Panc1 (cell line): ENCODE results near the gene TTYH2. TPM values are rescaled to one million over a fixed set of nuclear protein-coding genes. Genes with fewer than 3 reads are reported as not detected.

Experiments
- ATAC-seq: fragments of 200-7000 bp; cut with Tn5 transposase; 2 replicates; pipeline ENCODE4 v1.9.1; 2020; ENCODE audit warnings: mild to moderate bottlenecking, moderate library complexity
- BruUV-seq: library from RNA; stranded (reverse); fragments of 400-500 nt; replicated peaks from 2 replicates; lab custom pipeline; 2021; lab: Mats Ljungman, UMichigan
- CTCF ChIA-PET: fragments of 300-600 bp; sonication (Branson Sonifier 250); formaldehyde crosslinking; loops from one replicate; lab custom pipeline; 2022; ENCODE audit warnings: antibody characterized with exemption; lab: Charles Lee
- POLR2A ChIA-PET: fragments of 300-600 bp; sonication (Branson Sonifier 250); formaldehyde crosslinking; loops from one replicate; lab custom pipeline; 2022; ENCODE audit warnings: antibody characterized with exemption; lab: Charles Lee
- DNase-seq: peaks from one replicate; pipeline ENCODE4 v3.0.0-alpha.2; 2010; ENCODE audit warnings: low read depth, low spot score
- H3K27ac ChIP-seq: 2 replicates; pipeline ENCODE4 v1.5.1; 2011; ENCODE audit warnings: mild to moderate bottlenecking, low read length, inconsistent platforms
- H3K27me3 ChIP-seq: fragments of 200-500 bp; sonication (Bioruptor generic); 2 replicates; pipeline ENCODE4 v1.6.0; 2014; ENCODE audit warnings: low read length, inconsistent platforms; ENCODE audit not compliant: control insufficient read depth, insufficient read depth
- H3K36me3 ChIP-seq: fragments of 200-500 bp; sonication (Bioruptor generic); 2 replicates; pipeline ENCODE4 v1.5.1; 2014; ENCODE audit warnings: inconsistent platforms, mild to moderate bottlenecking, low read length, moderate library complexity; ENCODE audit not compliant: control insufficient read depth, insufficient read depth
- H3K4me1 ChIP-seq: 2 replicates; pipeline ENCODE4 v1.5.1; 2011; ENCODE audit warnings: inconsistent platforms, mild to moderate bottlenecking, low read length, moderate library complexity; ENCODE audit not compliant: control insufficient read depth, insufficient read depth
- H3K4me3 ChIP-seq, 2 experiments: 2 replicates each; pipeline ENCODE4 v1.5.1; 2011 to 2012; ENCODE audit warnings: low read depth in 2 of 2, low read length in 2 of 2, mild to moderate bottlenecking in 2 of 2, inconsistent platforms in 1 of 2, moderate library complexity in 1 of 2
- H3K9me3 ChIP-seq: fragments of 200-500 bp; sonication (Bioruptor generic); 2 replicates; pipeline ENCODE4 v1.5.1; 2014; ENCODE audit warnings: low read depth, mild to moderate bottlenecking, inconsistent platforms, low read length, moderate library complexity; ENCODE audit not compliant: control insufficient read depth, insufficient read depth
- CTCF ChIP-seq: fragments of 450-650 bp; IDR thresholded peaks from 2 replicates; pipeline ENCODE4 v1.5.1; 2017; ENCODE audit warnings: mild to moderate bottlenecking
- POLR2AphosphoS5 ChIP-seq: IDR thresholded peaks from 2 replicates; pipeline ENCODE4 v1.6.1; 2012; ENCODE audit warnings: mild to moderate bottlenecking, low read depth, low read length, moderate library complexity
- REST ChIP-seq, 2 experiments: IDR thresholded peaks; 2 replicates each; pipeline ENCODE4 v1.6.1; 2011 to 2012; ENCODE audit warnings: low read depth in 2 of 2, control low read depth in 1 of 2, low read length in 1 of 2, mild to moderate bottlenecking in 1 of 2, moderate library complexity in 1 of 2; ENCODE audit not compliant: insufficient read depth in 1 of 2
- SIN3A ChIP-seq: IDR thresholded peaks from 2 replicates; pipeline ENCODE4 v1.6.1; 2012; ENCODE audit warnings: low read depth, mild to moderate bottlenecking, low read length, moderate library complexity, borderline replicate concordance; ENCODE audit not compliant: insufficient read depth
- TCF7L2 ChIP-seq: IDR thresholded peaks from 2 replicates; pipeline ENCODE4 v1.6.1; 2011; ENCODE audit warnings: mild to moderate bottlenecking, low read depth, low read length, inconsistent platforms
- in situ Hi-C: cut with HindIII; loops from 2 replicates; pipeline ENCODE4 v1.10.0; 2016; ENCODE audit warnings: low sequenced_read_pairs, low pct_unique_long_range_greater_than_20kb
- intact Hi-C: fragments of 100-400 bp; cut with micrococcal nuclease; formaldehyde crosslinking; loops from one replicate; pipeline ENCODE4 v1.10.0; 2022; ENCODE audit not compliant: unreplicated experiment
- total RNA-seq: library from RNA; stranded (reverse); gene quantifications from one replicate; pipeline ENCODE4 v1.2.1, GENCODE V29; 2021; ENCODE audit not compliant: unreplicated experiment

Gene TTYH2
- total RNA-seq, 1 experiment from 2014 or later = 8.3 TPM

- Histone ChIP-seq H3K27ac (no peak overlapping the region), H3K36me3 (peaks cover 16% of the 10 kb centered on the region), H3K4me1 (peaks cover 10% of the 10 kb centered on the region), H3K4me3 (no peak overlapping the region), H3K27me3 (peaks cover 7% of the 10 kb centered on the region; the same call in 1 of the 2 replicates), H3K9me3 (no peaks in the 10 kb centered on the region)
- CTCF ChIA-PET = interaction anchor here (0.5 to 1.2 kb wide), 9 partner anchors 12 to 557 kb away, joined by 3 to 8 read pairs (median 5); no protein-coding TSS in a partner anchor
- intact Hi-C loops = no loop called here
- no peak for TF ChIP-seq TCF7L2
- no peak for TF ChIP-seq SIN3A
- TF ChIP-seq REST (IDR thresholded peaks at IDR 0.05; ENCODE audit: insufficient read depth in 1 of 2, low read depth in 2 of 2, low read length in 1 of 2) = no peak
- TF ChIP-seq POLR2AphosphoS5 = no peak
- no peak for TF ChIP-seq CTCF
- DNase-seq = no peak
- POLR2A ChIA-PET = interaction anchor here (1.1 kb wide), 1 partner anchor 12 kb away, joined by 4 read pairs; no protein-coding TSS in a partner anchor
- ATAC-seq = no peak
- in situ Hi-C loops = no loop called here
- no TSS peak for BruUV-seq
Observed at GRCh38 chr17:74200112-74200511, 13.3 kb upstream of the TTYH2 start.

- Histone ChIP-seq H3K27me3 (peaks cover 6% of the 10 kb centered on the region; the same call in 1 of the 2 replicates), H3K4me1 (peaks cover 19% of the 10 kb centered on the region), H3K27ac (no peak overlapping the region), H3K4me3 (no peak overlapping the region), H3K9me3 (no peaks in the 10 kb centered on the region), H3K36me3 (peaks cover 22% of the 10 kb centered on the region)
- ChIA-PET CTCF (interaction anchor here (0.7 to 1.1 kb wide), 2 partner anchors 8 to 580 kb away, joined by 3 to 4 read pairs; no protein-coding TSS in a partner anchor), POLR2A (interaction anchor here (0.7 kb wide), 1 partner anchor 283 kb away, joined by 7 read pairs; no protein-coding TSS in a partner anchor)
- DNase-seq (no peak), ATAC-seq (no peak)
- BruUV-seq = no TSS peak
- intact Hi-C loops = no loop called here
- in situ Hi-C loops = no loop called here
- no peak for TF ChIP-seq REST (IDR thresholded peaks at IDR 0.05; ENCODE audit: insufficient read depth in 1 of 2, low read depth in 2 of 2, low read length in 1 of 2)
- no peak for TF ChIP-seq TCF7L2
- no peak for TF ChIP-seq SIN3A
- no peak for TF ChIP-seq POLR2AphosphoS5
- TF ChIP-seq CTCF = no peak
Observed at GRCh38 chr17:74201250-74201649, 12.1 kb upstream of the TTYH2 start.
